ENCODE data around the gene MINDY2.

- TF ChIP-seq CTCF (IDR thresholded peaks at IDR 0.05) = no peak
- TF ChIP-seq TCF7L2 (IDR thresholded peaks at IDR 0.05; ENCODE audit: low read depth, low read length) = no peak
- TF ChIP-seq REST (IDR thresholded peaks at IDR 0.05; ENCODE audit: insufficient read depth in 1 of 2, low read depth in 2 of 2, low read length in 1 of 2) = no peak
- TF ChIP-seq POLR2AphosphoS5 (IDR thresholded peaks at IDR 0.05; ENCODE audit: low read depth, low read length) = no peak
Observed at GRCh38 chr15:58889363-58889762, 118.3 kb downstream of the MINDY2 start.
